ENCODE measurements around the gene TYMP. TPM values are rescaled to one million over a fixed set of nuclear protein-coding genes. Genes with fewer than 3 reads are reported as not detected.
A peak's percentile ranks its signal among the peaks of the same experiment; 100 is the strongest.

Gene TYMP
- total RNA-seq, 1 experiment from 2014 or later = 1.5 TPM

GRCh38 chr22:50576806-50577696 is 47.2 kb upstream of the TYMP start (continued):
- no peak for TF ChIP-seq NFYB (CRISPR knock-in tag; conservative IDR thresholded peaks at IDR 0.05; ENCODE audit: low read depth)

- DNase-seq (ENCODE audit: low spot score) (peak; percentile 41), ATAC-seq (peak; percentile 54)
- ChIA-PET POLR2A (no interaction called here), CTCF (interaction anchor here (0.8 to 5.0 kb wide), 10 partner anchors 13 to 124 kb away, joined by 3 to 25 read pairs (median 4); partner anchors contain the start of genes SCO2 and SYCE3)
- no peaks in the 10 kb centered on the region for H3K4me1 Mint-ChIP-seq
- no peak overlapping the region for H3K27ac Mint-ChIP-seq
- H3K36me3 Mint-ChIP-seq = peaks cover 18% of the 10 kb centered on the region
- TF ChIP-seq ZNF121 (CRISPR knock-in tag; IDR thresholded peaks at IDR 0.05) = no peak
- TF ChIP-seq ELF4 (CRISPR knock-in tag; IDR thresholded peaks at IDR 0.05; ENCODE audit: low read depth) = no peak
- TF ChIP-seq GABPB1 (CRISPR knock-in tag; IDR thresholded peaks at IDR 0.05) = no peak
- 0 out of 2 replicates have a peak, but pooled peaks have one; percentile 16 for TF ChIP-seq CTCF (IDR thresholded peaks at IDR 0.05)
- TF ChIP-seq, protein P1, sequence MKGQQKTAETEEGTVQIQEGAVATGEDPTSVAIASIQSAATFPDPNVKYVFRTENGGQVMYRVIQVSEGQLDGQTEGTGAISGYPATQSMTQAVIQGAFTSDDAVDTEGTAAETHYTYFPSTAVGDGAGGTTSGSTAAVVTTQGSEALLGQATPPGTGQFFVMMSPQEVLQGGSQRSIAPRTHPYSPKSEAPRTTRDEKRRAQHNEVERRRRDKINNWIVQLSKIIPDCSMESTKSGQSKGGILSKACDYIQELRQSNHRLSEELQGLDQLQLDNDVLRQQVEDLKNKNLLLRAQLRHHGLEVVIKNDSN (CRISPR knock-in tag; IDR thresholded peaks at IDR 0.05) = no peak
- no peak for TF ChIP-seq ZSCAN18 (CRISPR knock-in tag; IDR thresholded peaks at IDR 0.05)
- TF ChIP-seq AFF4 (CRISPR knock-in tag; IDR thresholded peaks at IDR 0.05; ENCODE audit: borderline replicate concordance) = no peak
- TF ChIP-seq ZNF232 (CRISPR knock-in tag; IDR thresholded peaks at IDR 0.05) = no peak
- no peaks in the 10 kb centered on the region for H3K27me3 Mint-ChIP-seq (ENCODE audit: low read depth)
- no peak overlapping the region for H3K4me3 Mint-ChIP-seq
- H3K9me3 Mint-ChIP-seq = no peaks in the 10 kb centered on the region
Measured at GRCh38 chr22:50576070-50576469, 46.3 kb upstream of the TYMP start.

GRCh38 chr22:50575426-50575941 is 45.7 kb upstream of the TYMP start:
- H3K4me3 Mint-ChIP-seq = no peak overlapping the region
- no peak for ATAC-seq
- CTCF ChIA-PET = interaction anchor here (0.8 to 5.0 kb wide), 14 partner anchors 9 to 124 kb away, joined by 3 to 25 read pairs (median 4); partner anchors contain the start of genes SCO2 and SYCE3
- no peaks in the 10 kb centered on the region for H3K4me1 Mint-ChIP-seq
- no peaks in the 10 kb centered on the region for H3K27me3 Mint-ChIP-seq (ENCODE audit: low read depth)
- H3K27ac Mint-ChIP-seq = no peak overlapping the region
- H3K9me3 Mint-ChIP-seq = no peaks in the 10 kb centered on the region
- no peak for DNase-seq (ENCODE audit: low spot score)
- peaks cover 22% of the 10 kb centered on the region for H3K36me3 Mint-ChIP-seq
- POLR2A ChIA-PET = no interaction called here
- no peak for TF ChIP-seq MLX (CRISPR knock-in tag; IDR thresholded peaks at IDR 0.05)
- TF ChIP-seq PRRX2 (CRISPR knock-in tag; IDR thresholded peaks at IDR 0.05) = no peak
- no peak for TF ChIP-seq EMX1 (CRISPR knock-in tag; IDR thresholded peaks at IDR 0.05)
- TF ChIP-seq, protein P2, sequence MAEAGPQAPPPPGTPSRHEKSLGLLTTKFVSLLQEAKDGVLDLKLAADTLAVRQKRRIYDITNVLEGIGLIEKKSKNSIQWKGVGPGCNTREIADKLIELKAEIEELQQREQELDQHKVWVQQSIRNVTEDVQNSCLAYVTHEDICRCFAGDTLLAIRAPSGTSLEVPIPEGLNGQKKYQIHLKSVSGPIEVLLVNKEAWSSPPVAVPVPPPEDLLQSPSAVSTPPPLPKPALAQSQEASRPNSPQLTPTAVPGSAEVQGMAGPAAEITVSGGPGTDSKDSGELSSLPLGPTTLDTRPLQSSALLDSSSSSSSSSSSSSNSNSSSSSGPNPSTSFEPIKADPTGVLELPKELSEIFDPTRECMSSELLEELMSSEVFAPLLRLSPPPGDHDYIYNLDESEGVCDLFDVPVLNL (CRISPR knock-in tag; IDR thresholded peaks at IDR 0.05; ENCODE audit: borderline replicate concordance, low read depth) = no peak
- no peak for TF ChIP-seq IRF1 (CRISPR knock-in tag; IDR thresholded peaks at IDR 0.05)
- TF ChIP-seq CREB1 (CRISPR knock-in tag; IDR thresholded peaks at IDR 0.05) = no peak
- TF ChIP-seq MXD4 (CRISPR knock-in tag; IDR thresholded peaks at IDR 0.05; ENCODE audit: borderline replicate concordance) = no peak
- no peak for TF ChIP-seq FOXK1 (CRISPR knock-in tag; IDR thresholded peaks at IDR 0.05)
- TF ChIP-seq, protein P3, sequence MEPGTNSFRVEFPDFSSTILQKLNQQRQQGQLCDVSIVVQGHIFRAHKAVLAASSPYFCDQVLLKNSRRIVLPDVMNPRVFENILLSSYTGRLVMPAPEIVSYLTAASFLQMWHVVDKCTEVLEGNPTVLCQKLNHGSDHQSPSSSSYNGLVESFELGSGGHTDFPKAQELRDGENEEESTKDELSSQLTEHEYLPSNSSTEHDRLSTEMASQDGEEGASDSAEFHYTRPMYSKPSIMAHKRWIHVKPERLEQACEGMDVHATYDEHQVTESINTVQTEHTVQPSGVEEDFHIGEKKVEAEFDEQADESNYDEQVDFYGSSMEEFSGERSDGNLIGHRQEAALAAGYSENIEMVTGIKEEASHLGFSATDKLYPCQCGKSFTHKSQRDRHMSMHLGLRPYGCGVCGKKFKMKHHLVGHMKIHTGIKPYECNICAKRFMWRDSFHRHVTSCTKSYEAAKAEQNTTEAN (CRISPR knock-in tag; IDR thresholded peaks at IDR 0.05) = no peak

Measured in WTC11 (cell line).